ENCODE data around the gene PIWIL1.

Gene PIWIL1

GRCh38 chr12:130347588-130347987 lies 9.9 kb downstream of the PIWIL1 start:
- no peaks in the 10 kb centered on the region for H3K36me3 Mint-ChIP-seq (ENCODE audit: low read depth)
- H3K4me1 Mint-ChIP-seq (ENCODE audit: low read depth), result no peaks in the 10 kb centered on the region
- peaks cover 5% of the 10 kb centered on the region for H3K27me3 Mint-ChIP-seq (ENCODE audit: low read depth)
- H3K27ac Mint-ChIP-seq, result no peak overlapping the region
- no peak for DNase-seq (ENCODE audit: low spot score)
- H3K4me3 Mint-ChIP-seq, result no peak overlapping the region
- no peaks in the 10 kb centered on the region for H3K9me3 Mint-ChIP-seq

- Mint-ChIP-seq H3K4me3 (no peak overlapping the region), H3K36me3 (ENCODE audit: low read depth) (no peaks in the 10 kb centered on the region), H3K27me3 (ENCODE audit: low read depth) (peaks cover 5% of the 10 kb centered on the region), H3K27ac (no peak overlapping the region), H3K4me1 (ENCODE audit: low read depth) (peaks cover 4% of the 10 kb centered on the region), H3K9me3 (peaks cover 6% of the 10 kb centered on the region)
- DNase-seq (ENCODE audit: low spot score), result no peak
Observed at GRCh38 chr12:130350715-130351114, 13.0 kb downstream of the PIWIL1 start.

DNA sequence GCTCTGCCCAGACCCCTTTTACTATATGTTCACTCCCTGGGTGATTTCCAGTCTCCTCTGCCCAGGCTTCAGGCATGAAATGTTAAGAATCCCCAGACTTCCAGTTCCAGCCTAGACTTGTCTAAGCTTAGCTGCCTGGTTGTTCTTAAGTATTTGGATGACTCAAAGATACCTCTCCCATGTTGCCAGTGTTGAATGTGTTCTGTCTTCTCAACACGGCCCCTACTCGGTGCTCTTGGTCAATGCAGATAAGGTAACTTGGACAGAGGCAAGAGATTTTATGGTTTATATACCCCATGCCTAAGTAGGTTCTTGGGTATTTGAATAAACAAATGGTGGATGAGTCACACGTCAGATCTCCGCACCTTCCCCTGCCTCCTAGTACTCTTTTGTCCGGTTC lies 13.6 kb downstream of the PIWIL1 start:
- Mint-ChIP-seq H3K27ac (no peak overlapping the region), H3K4me1 (ENCODE audit: low read depth) (peaks cover 4% of the 10 kb centered on the region), H3K4me3 (no peak overlapping the region), H3K36me3 (ENCODE audit: low read depth) (no peaks in the 10 kb centered on the region), H3K9me3 (peaks cover 6% of the 10 kb centered on the region), H3K27me3 (ENCODE audit: low read depth) (peaks cover 5% of the 10 kb centered on the region)
- DNase-seq (ENCODE audit: low spot score), result no peak

- Mint-ChIP-seq H3K27ac (no peak overlapping the region), H3K36me3 (ENCODE audit: low read depth) (no peaks in the 10 kb centered on the region), H3K9me3 (peaks cover 6% of the 10 kb centered on the region), H3K4me3 (no peak overlapping the region), H3K27me3 (ENCODE audit: low read depth) (peaks cover 5% of the 10 kb centered on the region), H3K4me1 (ENCODE audit: low read depth) (peaks cover 4% of the 10 kb centered on the region)
- DNase-seq (ENCODE audit: low spot score), result no peak
Observed at GRCh38 chr12:130353081-130353480, 15.4 kb downstream of the PIWIL1 start.

- no peak overlapping the region for H3K4me3 Mint-ChIP-seq
- H3K36me3 Mint-ChIP-seq (ENCODE audit: low read depth), result no peaks in the 10 kb centered on the region
Observed at GRCh38 chr12:130354407-130354806, 16.7 kb downstream of the PIWIL1 start.

GRCh38 chr12:130356222-130356621 lies 18.5 kb downstream of the PIWIL1 start:
- H3K9me3 Mint-ChIP-seq, result peaks cover 6% of the 10 kb centered on the region
- H3K36me3 Mint-ChIP-seq (ENCODE audit: low read depth), result no peaks in the 10 kb centered on the region
- no peak overlapping the region for H3K27ac Mint-ChIP-seq
- peaks cover 4% of the 10 kb centered on the region for H3K4me1 Mint-ChIP-seq (ENCODE audit: low read depth)
- no peak overlapping the region for H3K4me3 Mint-ChIP-seq
- peaks cover 3% of the 10 kb centered on the region for H3K27me3 Mint-ChIP-seq (ENCODE audit: low read depth)
- no peak for DNase-seq (ENCODE audit: low spot score)

More at GRCh38 chr12:130354407-130354806, 16.7 kb downstream of the PIWIL1 start:
- Mint-ChIP-seq H3K27ac (no peak overlapping the region), H3K9me3 (peaks cover 6% of the 10 kb centered on the region), H3K4me1 (ENCODE audit: low read depth) (peaks cover 4% of the 10 kb centered on the region), H3K27me3 (ENCODE audit: low read depth) (peaks cover 5% of the 10 kb centered on the region)
- DNase-seq (ENCODE audit: low spot score), result no peak

- no peak for DNase-seq (ENCODE audit: low spot score)
- H3K4me3 Mint-ChIP-seq, result no peak overlapping the region
- no peaks in the 10 kb centered on the region for H3K36me3 Mint-ChIP-seq (ENCODE audit: low read depth)
- H3K27me3 Mint-ChIP-seq (ENCODE audit: low read depth), result no peaks in the 10 kb centered on the region
- H3K4me1 Mint-ChIP-seq (ENCODE audit: low read depth), result peaks cover 4% of the 10 kb centered on the region
- peaks cover 6% of the 10 kb centered on the region for H3K9me3 Mint-ChIP-seq
- H3K27ac Mint-ChIP-seq, result no peak overlapping the region
Observed at GRCh38 chr12:130357241-130357640, 19.6 kb downstream of the PIWIL1 start.

GRCh38 chr12:130357729-130358330 lies 20.1 kb downstream of the PIWIL1 start:
- peaks cover 6% of the 10 kb centered on the region for H3K9me3 Mint-ChIP-seq
- H3K27me3 Mint-ChIP-seq (ENCODE audit: low read depth), result no peaks in the 10 kb centered on the region
- H3K36me3 Mint-ChIP-seq (ENCODE audit: low read depth), result no peaks in the 10 kb centered on the region
- DNase-seq (ENCODE audit: low spot score), result no peak
- no peak overlapping the region for H3K4me3 Mint-ChIP-seq
- H3K4me1 Mint-ChIP-seq (ENCODE audit: low read depth), result peaks cover 4% of the 10 kb centered on the region
- H3K27ac Mint-ChIP-seq, result no peak overlapping the region

DNA sequence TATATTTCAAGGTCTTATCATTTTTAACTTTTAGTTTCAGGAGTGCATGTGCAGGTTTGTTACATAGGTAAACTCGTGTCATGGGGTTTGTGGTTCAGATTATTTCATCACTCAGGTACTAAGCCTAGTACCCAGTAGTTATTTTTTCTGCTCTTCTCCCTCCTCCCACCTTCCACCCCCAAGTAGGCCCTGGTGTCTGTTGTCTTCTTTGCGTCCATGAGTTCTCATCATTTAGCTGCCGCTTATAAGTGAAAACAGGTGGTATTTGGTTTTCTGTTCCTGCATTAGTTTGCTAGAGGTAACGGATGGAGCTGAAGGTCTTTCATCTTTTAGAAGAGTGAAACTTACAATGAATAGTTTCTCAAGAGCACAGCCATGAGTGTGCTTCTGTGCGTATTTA lies 24.4 kb downstream of the PIWIL1 start:
- Mint-ChIP-seq H3K36me3 (ENCODE audit: low read depth) (no peaks in the 10 kb centered on the region), H3K9me3 (no peaks in the 10 kb centered on the region), H3K27ac (no peak overlapping the region), H3K4me1 (ENCODE audit: low read depth) (no peaks in the 10 kb centered on the region), H3K27me3 (ENCODE audit: low read depth) (no peaks in the 10 kb centered on the region), H3K4me3 (no peak overlapping the region)
- DNase-seq (ENCODE audit: low spot score), result no peak

GRCh38 chr12:130364578-130364977 lies 26.9 kb downstream of the PIWIL1 start:
- Mint-ChIP-seq H3K4me1 (ENCODE audit: low read depth) (no peaks in the 10 kb centered on the region), H3K27me3 (ENCODE audit: low read depth) (peaks cover 2% of the 10 kb centered on the region), H3K36me3 (ENCODE audit: low read depth) (no peaks in the 10 kb centered on the region), H3K9me3 (no peaks in the 10 kb centered on the region), H3K27ac (no peak overlapping the region), H3K4me3 (no peak overlapping the region)
- no peak for DNase-seq (ENCODE audit: low spot score)

GRCh38 chr12:130366159-130366558 lies 28.5 kb downstream of the PIWIL1 start:
- no peaks in the 10 kb centered on the region for H3K4me1 Mint-ChIP-seq (ENCODE audit: low read depth)
- H3K36me3 Mint-ChIP-seq (ENCODE audit: low read depth), result no peaks in the 10 kb centered on the region
- no peak for DNase-seq (ENCODE audit: low spot score)
- peaks cover 7% of the 10 kb centered on the region for H3K27me3 Mint-ChIP-seq (ENCODE audit: low read depth)
- no peak overlapping the region for H3K4me3 Mint-ChIP-seq
- no peak overlapping the region for H3K27ac Mint-ChIP-seq
- no peaks in the 10 kb centered on the region for H3K9me3 Mint-ChIP-seq

GRCh38 chr12:130367003-130367402 lies 29.3 kb downstream of the PIWIL1 start:
- Mint-ChIP-seq H3K27me3 (ENCODE audit: low read depth) (peaks cover 7% of the 10 kb centered on the region), H3K36me3 (ENCODE audit: low read depth) (no peaks in the 10 kb centered on the region), H3K27ac (no peak overlapping the region), H3K9me3 (no peaks in the 10 kb centered on the region), H3K4me3 (no peak overlapping the region), H3K4me1 (ENCODE audit: low read depth) (no peaks in the 10 kb centered on the region)
- DNase-seq (ENCODE audit: low spot score), result no peak

GRCh38 chr12:130367523-130367922 lies 29.8 kb downstream of the PIWIL1 start:
- Mint-ChIP-seq H3K4me1 (ENCODE audit: low read depth) (no peaks in the 10 kb centered on the region), H3K27me3 (ENCODE audit: low read depth) (peaks cover 7% of the 10 kb centered on the region), H3K4me3 (no peak overlapping the region), H3K9me3 (no peaks in the 10 kb centered on the region), H3K36me3 (ENCODE audit: low read depth) (no peaks in the 10 kb centered on the region), H3K27ac (no peak overlapping the region)
- DNase-seq (ENCODE audit: low spot score), result no peak

DNA sequence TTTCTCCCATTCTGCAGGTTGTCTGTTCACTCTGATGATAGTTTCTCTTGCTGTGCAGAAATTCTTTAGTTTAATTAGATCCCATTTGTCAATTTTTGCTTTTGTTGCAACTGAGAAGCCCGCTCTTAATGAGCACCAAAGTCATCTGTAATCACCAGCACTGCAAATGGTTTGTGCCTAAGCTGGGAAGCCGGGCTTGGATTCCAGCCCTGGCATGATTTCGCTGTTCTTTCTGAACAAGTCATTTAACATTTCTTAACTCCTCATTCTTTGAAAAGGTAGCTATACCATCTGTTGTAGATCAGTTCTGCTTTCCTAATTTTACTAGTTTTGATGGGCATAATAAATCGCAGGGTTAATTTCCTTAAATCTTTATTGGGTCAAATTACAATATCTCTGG lies 32.1 kb downstream of the PIWIL1 start:
- Mint-ChIP-seq H3K9me3 (no peaks in the 10 kb centered on the region), H3K4me1 (ENCODE audit: low read depth) (no peaks in the 10 kb centered on the region), H3K36me3 (ENCODE audit: low read depth) (no peaks in the 10 kb centered on the region), H3K27ac (no peak overlapping the region), H3K27me3 (ENCODE audit: low read depth) (peaks cover 7% of the 10 kb centered on the region), H3K4me3 (no peak overlapping the region)
- no peak for DNase-seq (ENCODE audit: low spot score)

- Mint-ChIP-seq H3K27me3 (ENCODE audit: low read depth) (peaks cover 7% of the 10 kb centered on the region), H3K4me3 (no peak overlapping the region), H3K9me3 (no peaks in the 10 kb centered on the region), H3K27ac (no peak overlapping the region), H3K4me1 (ENCODE audit: low read depth) (no peaks in the 10 kb centered on the region), H3K36me3 (ENCODE audit: low read depth) (no peaks in the 10 kb centered on the region)
- DNase-seq (ENCODE audit: low spot score), result no peak
Observed at GRCh38 chr12:130371296-130371695, 33.6 kb downstream of the PIWIL1 start.
